Caco-2 (cell line): Measurements from ENCODE around the gene ZBTB32. TPM values are rescaled to one million over a fixed set of nuclear protein-coding genes. Genes with fewer than 3 reads are reported as not detected.
A peak's percentile ranks its signal among the peaks of the same experiment; 100 is the strongest.
"Not testable (repeated sequence)": the region's sequence is repeated elsewhere in the genome, so short reads cannot be mapped to it uniquely, and the experiment has no call there.

Experiments
- Bru-seq: library from RNA; stranded (reverse); fragments of 400-500 nt; gene quantifications from one replicate; lab custom pipeline; 2021; lab: Mats Ljungman, UMichigan
- BruChase-seq, 2 experiments: library from RNA; stranded (reverse); fragments of 400-500 nt; gene quantifications; one replicate each; lab custom pipeline; 2021; lab: Mats Ljungman, UMichigan
- BruUV-seq: library from RNA; stranded (reverse); fragments of 400-500 nt; replicated peaks from 2 replicates; lab custom pipeline; 2021; lab: Mats Ljungman, UMichigan
- CTCF ChIA-PET: fragments of 300-600 bp; sonication (Branson Sonifier 250); formaldehyde crosslinking; loops from one replicate; lab custom pipeline; 2022; ENCODE audit warnings: antibody characterized with exemption; lab: Charles Lee
- POLR2A ChIA-PET: fragments of 300-600 bp; sonication (Branson Sonifier 250); formaldehyde crosslinking; loops from one replicate; lab custom pipeline; 2022; ENCODE audit warnings: antibody characterized with exemption; lab: Charles Lee
- DNase-seq, 2 experiments: peaks; one replicate each; pipeline versions ENCODE4 v3.0.0 to v3.0.0-alpha.2; 2020 to 2022
- H3K27me3 ChIP-seq: replicated peaks from 2 replicates; pipeline ENCODE4 v1.6.0; 2011; ENCODE audit warnings: low read length; ENCODE audit not compliant: control insufficient read depth, insufficient read depth
- H3K36me3 ChIP-seq: 2 replicates; pipeline ENCODE4 v1.5.1; 2011; ENCODE audit warnings: low read length; ENCODE audit not compliant: control insufficient read depth, insufficient read depth
- H3K4me1 ChIP-seq: fragments of 250-450 bp; sonication (Bioruptor Pico); 2 replicates; pipeline ENCODE4 v1.5.1; 2020; ENCODE audit warnings: mild to moderate bottlenecking
- H3K4me3 ChIP-seq: 2 replicates; pipeline ENCODE4 v1.5.1; 2011; ENCODE audit warnings: low read depth, mild to moderate bottlenecking, control low read depth, low read length
- H3K9me3 ChIP-seq: fragments of 250-450 bp; sonication (Bioruptor Pico); 2 replicates; pipeline ENCODE4 v1.5.1; 2020; ENCODE audit warnings: mild to moderate bottlenecking, moderate library complexity
- H3K27ac Mint-ChIP-seq: one replicate; pipeline ENCODE4 v1.8.0; 2022; ENCODE audit warnings: mixed read lengths; ENCODE audit not compliant: unreplicated experiment
- H3K27me3 Mint-ChIP-seq: one replicate; pipeline ENCODE4 v1.8.0; 2022; ENCODE audit warnings: mixed read lengths; ENCODE audit not compliant: insufficient read depth, unreplicated experiment
- H3K36me3 Mint-ChIP-seq: one replicate; pipeline ENCODE4 v1.8.0; 2022; ENCODE audit warnings: mild to moderate bottlenecking, mixed read lengths; ENCODE audit not compliant: insufficient read depth, unreplicated experiment
- H3K4me1 Mint-ChIP-seq: one replicate; pipeline ENCODE4 v1.8.0; 2022; ENCODE audit warnings: low read depth, mixed read lengths; ENCODE audit not compliant: unreplicated experiment
- H3K4me3 Mint-ChIP-seq: one replicate; pipeline ENCODE4 v1.8.0; 2022; ENCODE audit warnings: mild to moderate bottlenecking, moderate library complexity, mixed read lengths; ENCODE audit not compliant: unreplicated experiment
- H3K9me3 Mint-ChIP-seq: one replicate; pipeline ENCODE4 v1.8.0; 2022; ENCODE audit warnings: mixed read lengths; ENCODE audit not compliant: unreplicated experiment
- intact Hi-C: fragments of 100-400 bp; cut with micrococcal nuclease; formaldehyde crosslinking; loops from one replicate; pipeline ENCODE4 v1.10.0; 2022; ENCODE audit not compliant: unreplicated experiment
- long read RNA-seq: library from polyadenylated mRNA; stranded (forward); transcript quantifications from one replicate; pipeline ENCODE4 v2.0.0, GENCODE V29; 2022
- total RNA-seq: library from RNA; stranded (reverse); gene quantifications from 2 replicates; pipeline ENCODE4 v1.2.3, GENCODE V29; 2022
- TF ChIP-seq, protein P1 (sequence below), 2 experiments: fragments of 200-600 bp in 1 of 2; IDR thresholded peaks; 1 replicate in 1 of 2; 2 replicates in 1 of 2; pipeline versions ENCODE4 v1.5.1 to v1.8.0; 2011 to 2022; ENCODE audit warnings: antibody characterized with exemption in 1 of 2, control low read depth in 1 of 2, inconsistent platforms in 1 of 2, low read depth in 1 of 2, low read length in 1 of 2, mild to moderate bottlenecking in 1 of 2, moderate library complexity in 1 of 2; ENCODE audit not compliant: insufficient read depth in 1 of 2, severe bottlenecking in 1 of 2, unreplicated experiment in 1 of 2

The ZBTB32 gene, protein sequence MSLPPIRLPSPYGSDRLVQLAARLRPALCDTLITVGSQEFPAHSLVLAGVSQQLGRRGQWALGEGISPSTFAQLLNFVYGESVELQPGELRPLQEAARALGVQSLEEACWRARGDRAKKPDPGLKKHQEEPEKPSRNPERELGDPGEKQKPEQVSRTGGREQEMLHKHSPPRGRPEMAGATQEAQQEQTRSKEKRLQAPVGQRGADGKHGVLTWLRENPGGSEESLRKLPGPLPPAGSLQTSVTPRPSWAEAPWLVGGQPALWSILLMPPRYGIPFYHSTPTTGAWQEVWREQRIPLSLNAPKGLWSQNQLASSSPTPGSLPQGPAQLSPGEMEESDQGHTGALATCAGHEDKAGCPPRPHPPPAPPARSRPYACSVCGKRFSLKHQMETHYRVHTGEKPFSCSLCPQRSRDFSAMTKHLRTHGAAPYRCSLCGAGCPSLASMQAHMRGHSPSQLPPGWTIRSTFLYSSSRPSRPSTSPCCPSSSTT
- total RNA-seq (not detected in 2 replicates), Bru-seq, nascent RNA (not detected), BruChase-seq, experiment 1, labeled RNA remaining after a 2-hour chase (percentile 13 among the genes with signal in this experiment), BruChase-seq, experiment 2, labeled RNA remaining after a 6-hour chase (not detected)
- long read RNA-seq, partial matches to known transcripts = 0 of 5 reads
- long read RNA-seq, other reads (novel, unspliced or antisense) = 5 of 5 reads

DNA sequence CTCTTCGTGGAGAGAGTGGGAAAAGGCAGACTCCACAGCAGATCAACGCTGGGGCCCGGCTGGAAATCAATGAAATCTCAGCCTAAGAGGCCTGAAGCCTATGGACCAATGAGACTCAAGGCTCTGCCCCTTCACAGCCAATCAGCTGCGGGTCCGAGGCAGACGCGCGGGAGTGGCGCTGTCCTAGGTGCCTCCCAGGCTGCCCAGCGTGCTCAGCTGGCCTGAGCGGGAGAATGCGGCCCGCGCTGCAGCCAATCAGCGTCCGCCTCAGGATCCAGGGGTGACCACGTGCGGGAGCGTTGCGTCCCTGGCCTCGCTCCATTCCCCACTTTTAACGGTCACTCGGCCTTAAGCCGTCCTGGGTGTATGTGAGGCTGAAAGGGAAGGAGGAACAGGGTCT is at the start of gene ZBTB32:
TSS of gene ZBTB32 (plus strand) at position 341 of the 400 bp plus-strand sequence. CDS start 10,069 bp downstream, outside the sequence.
- no TSS peak for BruUV-seq

DNA sequence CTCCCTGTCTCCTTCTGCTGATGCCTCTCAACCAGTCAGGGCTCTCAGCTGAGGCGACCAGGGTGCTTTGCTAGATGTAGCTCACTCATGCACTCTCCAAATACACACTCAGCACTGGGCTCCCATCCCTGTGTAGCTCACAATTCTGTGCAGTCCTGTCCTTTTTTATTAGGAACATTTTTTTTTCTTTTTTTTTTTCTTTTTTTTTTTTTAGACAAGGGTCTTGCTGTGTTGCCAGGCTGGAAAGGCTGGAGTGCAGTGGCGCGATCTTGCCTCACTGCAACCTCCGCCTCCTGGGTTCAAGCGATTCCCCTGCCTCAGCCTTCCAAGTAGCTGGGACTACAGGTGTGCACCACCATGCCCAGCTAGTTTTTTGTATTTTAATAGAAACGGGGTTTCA is 49.5 kb upstream of the ZBTB32 start:
- H3K4me3 Mint-ChIP-seq, DNase-seq, H3K27me3 Mint-ChIP-seq, H3K9me3 ChIP-seq, H3K9me3 Mint-ChIP-seq, H3K27me3 ChIP-seq, H3K4me1 Mint-ChIP-seq, H3K27ac Mint-ChIP-seq, H3K4me3 ChIP-seq, BruUV-seq, intact Hi-C loops, H3K4me1 ChIP-seq: not testable (repeated sequence)
- peaks cover 11% of the 10 kb centered on the region for H3K36me3 ChIP-seq
- H3K36me3 Mint-ChIP-seq = peaks cover 81% of the 10 kb centered on the region
- ChIA-PET POLR2A (interaction anchor here (0.6 kb wide), 2 partner anchors 15 to 229 kb away, joined by 3 to 5 read pairs; no protein-coding TSS in a partner anchor), CTCF (interaction anchor here (1.2 kb wide), 1 partner anchor 10 kb away, joined by 3 read pairs; no protein-coding TSS in a partner anchor)

More for the DNA sequence above, at the start of gene ZBTB32:
- TF ChIP-seq, protein P1, sequence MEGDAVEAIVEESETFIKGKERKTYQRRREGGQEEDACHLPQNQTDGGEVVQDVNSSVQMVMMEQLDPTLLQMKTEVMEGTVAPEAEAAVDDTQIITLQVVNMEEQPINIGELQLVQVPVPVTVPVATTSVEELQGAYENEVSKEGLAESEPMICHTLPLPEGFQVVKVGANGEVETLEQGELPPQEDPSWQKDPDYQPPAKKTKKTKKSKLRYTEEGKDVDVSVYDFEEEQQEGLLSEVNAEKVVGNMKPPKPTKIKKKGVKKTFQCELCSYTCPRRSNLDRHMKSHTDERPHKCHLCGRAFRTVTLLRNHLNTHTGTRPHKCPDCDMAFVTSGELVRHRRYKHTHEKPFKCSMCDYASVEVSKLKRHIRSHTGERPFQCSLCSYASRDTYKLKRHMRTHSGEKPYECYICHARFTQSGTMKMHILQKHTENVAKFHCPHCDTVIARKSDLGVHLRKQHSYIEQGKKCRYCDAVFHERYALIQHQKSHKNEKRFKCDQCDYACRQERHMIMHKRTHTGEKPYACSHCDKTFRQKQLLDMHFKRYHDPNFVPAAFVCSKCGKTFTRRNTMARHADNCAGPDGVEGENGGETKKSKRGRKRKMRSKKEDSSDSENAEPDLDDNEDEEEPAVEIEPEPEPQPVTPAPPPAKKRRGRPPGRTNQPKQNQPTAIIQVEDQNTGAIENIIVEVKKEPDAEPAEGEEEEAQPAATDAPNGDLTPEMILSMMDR (IDR thresholded peaks at IDR 0.05; ENCODE audit: insufficient read depth in 1 of 2, low read depth in 1 of 2, low read length in 1 of 2, severe bottlenecking in 1 of 2, unreplicated experiment in 1 of 2) = no peak
- intact Hi-C loops = loop anchor here (5.0 kb wide), 1 partner anchor 348 kb away; the partner anchor contains the start of genes THAP8 and WDR62
- Mint-ChIP-seq H3K9me3 (no peaks in the 10 kb centered on the region), H3K27me3 (peaks cover 3% of the 10 kb centered on the region), H3K4me3 (no peak within 1 kb of the TSS), H3K36me3 (peaks cover 9% of the 10 kb centered on the region), H3K4me1 (peaks cover 6% of the 10 kb centered on the region), H3K27ac (no peak within 1 kb of the TSS)
- H3K4me1 ChIP-seq = no peaks in the 10 kb centered on the region
- no peaks in the 10 kb centered on the region for H3K36me3 ChIP-seq
- H3K9me3 ChIP-seq = no peaks in the 10 kb centered on the region
- no peaks in the 10 kb centered on the region for H3K27me3 ChIP-seq
- no peak within 1 kb of the TSS for H3K4me3 ChIP-seq
- peak in 1 of 2 experiments; percentile 23 for DNase-seq
- POLR2A ChIA-PET = no interaction called here
- CTCF ChIA-PET = no interaction called here

DNA sequence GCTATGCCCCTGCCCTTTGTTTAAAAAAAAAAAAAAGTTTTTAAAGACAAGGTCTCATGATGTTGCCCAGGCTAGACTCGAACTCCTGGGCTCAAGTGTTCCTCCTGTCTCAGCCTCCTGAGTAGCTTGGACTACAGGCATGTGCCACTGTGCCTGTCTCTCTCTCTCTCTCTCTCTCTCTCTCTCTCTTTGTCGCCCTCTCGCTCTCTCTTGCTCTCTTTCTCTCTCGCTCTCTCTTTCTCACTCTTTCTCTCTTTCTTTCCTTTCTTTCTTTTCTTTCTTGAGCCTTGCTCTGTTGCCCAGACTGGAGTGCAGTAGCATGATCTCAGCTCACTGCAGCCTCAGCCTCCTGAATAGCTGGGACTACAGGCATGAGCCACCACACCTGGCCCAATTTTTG is 48.8 kb upstream of the ZBTB32 start:
- Histone ChIP-seq H3K4me1 (no peaks in the 10 kb centered on the region), H3K36me3 (peaks cover 11% of the 10 kb centered on the region), H3K9me3 (no peaks in the 10 kb centered on the region), H3K27me3 (no peaks in the 10 kb centered on the region), H3K4me3 (no peak overlapping the region)
- Mint-ChIP-seq H3K4me1 (no peaks in the 10 kb centered on the region), H3K9me3 (no peaks in the 10 kb centered on the region), H3K36me3 (peaks cover 82% of the 10 kb centered on the region), H3K27ac (no peak overlapping the region), H3K4me3 (no peak overlapping the region), H3K27me3 (no peaks in the 10 kb centered on the region)
- no peak for DNase-seq
- intact Hi-C loops = no loop called here
- TF ChIP-seq, protein P1 (IDR thresholded peaks at IDR 0.05; ENCODE audit: insufficient read depth in 1 of 2, low read depth in 1 of 2, low read length in 1 of 2, severe bottlenecking in 1 of 2, unreplicated experiment in 1 of 2) = no peak
- no TSS peak for BruUV-seq
- ChIA-PET POLR2A (interaction anchor here (0.6 kb wide), 2 partner anchors 103 to 178 kb away, joined by 3 to 5 read pairs; no protein-coding TSS in a partner anchor), CTCF (interaction anchor here (1.2 kb wide), 1 partner anchor 11 kb away, joined by 3 read pairs; no protein-coding TSS in a partner anchor)
